Neural progenitor cell (in vitro differentiated cells): ENCODE results near the gene SCLT1. TPM values are rescaled to one million over a fixed set of nuclear protein-coding genes. Genes with fewer than 3 reads are reported as not detected.

Source experiments
- DNase-seq: peaks from one replicate; pipeline ENCODE4 v3.0.0-alpha.2; 2016; ENCODE audit warnings: low spot score
- H2AFZ ChIP-seq: fragments of 200-600 bp; sonication (generic); replicated peaks from 2 replicates; pipeline ENCODE4 v1.6.1; 2016; ENCODE audit warnings: antibody characterized with exemption
- H3F3A ChIP-seq: fragments of 200-600 bp; sonication (generic); 2 replicates; pipeline ENCODE4 v1.6.1; 2016; ENCODE audit warnings: antibody characterized with exemption, low read depth
- H3K27ac ChIP-seq: fragments of 200-600 bp; sonication (generic); 2 replicates; pipeline ENCODE4 v1.5.1; 2016; ENCODE audit warnings: mild to moderate bottlenecking
- H3K27me3 ChIP-seq: fragments of 200-600 bp; sonication (generic); 2 replicates; pipeline ENCODE4 v1.6.1; 2016; ENCODE audit warnings: mild to moderate bottlenecking, moderate library complexity
- H3K36me3 ChIP-seq: fragments of 200-600 bp; sonication (generic); 2 replicates; pipeline ENCODE4 v1.5.1; 2016
- H3K4me1 ChIP-seq: fragments of 200-600 bp; sonication (generic); 2 replicates; pipeline ENCODE4 v1.6.1; 2016; ENCODE audit warnings: mixed run types
- H3K4me2 ChIP-seq: fragments of 200-600 bp; sonication (generic); 2 replicates; pipeline ENCODE4 v1.6.1; 2016
- H3K4me3 ChIP-seq: fragments of 200-600 bp; sonication (generic); 2 replicates; pipeline ENCODE4 v1.5.1; 2016
- H3K79me2 ChIP-seq: fragments of 200-600 bp; sonication (generic); 2 replicates; pipeline ENCODE4 v1.6.1; 2016; ENCODE audit warnings: low read depth
- H3K9ac ChIP-seq: fragments of 200-600 bp; sonication (generic); 2 replicates; pipeline ENCODE4 v1.6.1; 2016
- H3K9me3 ChIP-seq: fragments of 200-600 bp; sonication (generic); 2 replicates; pipeline ENCODE4 v1.5.1; 2016; ENCODE audit warnings: low read depth
- H4K20me1 ChIP-seq: fragments of 200-600 bp; sonication (generic); 2 replicates; pipeline ENCODE4 v1.6.1; 2016; ENCODE audit warnings: low read depth
- H3K27ac Mint-ChIP-seq: 3 replicates; pipeline ENCODE4 v1.8.0; 2021; ENCODE audit warnings: mixed read lengths
- H3K27me3 Mint-ChIP-seq: 2 replicates; pipeline ENCODE4 v1.8.0; 2022; ENCODE audit warnings: low read depth, mild to moderate bottlenecking, inconsistent platforms, moderate library complexity, mixed read lengths; ENCODE audit not compliant: insufficient read depth
- H3K36me3 Mint-ChIP-seq: 3 replicates; pipeline ENCODE4 v1.8.0; 2021; ENCODE audit warnings: mixed read lengths
- H3K4me1 Mint-ChIP-seq: 3 replicates; pipeline ENCODE4 v1.8.0; 2021; ENCODE audit warnings: mixed read lengths
- H3K4me3 Mint-ChIP-seq: 3 replicates; pipeline ENCODE4 v1.8.0; 2021; ENCODE audit warnings: mild to moderate bottlenecking, moderate library complexity, mixed read lengths
- H3K9me3 Mint-ChIP-seq: 3 replicates; pipeline ENCODE4 v1.8.0; 2020; ENCODE audit warnings: mixed read lengths
- EZH2 ChIP-seq: fragments of 200-600 bp; sonication (generic); IDR thresholded peaks from 2 replicates; pipeline ENCODE4 v1.6.1; 2017; ENCODE audit warnings: antibody characterized with exemption, mild to moderate bottlenecking, moderate library complexity
- EZH2phosphoT487 ChIP-seq: fragments of 200-600 bp; sonication (generic); IDR thresholded peaks from 2 replicates; pipeline ENCODE4 v1.6.1; 2017; ENCODE audit warnings: antibody characterized with exemption
- total RNA-seq: library from RNA; depleted of rRNA; stranded (reverse); fragments of >200 nt; gene quantifications from 2 replicates; pipeline ENCODE4 v1.2.3, GENCODE V29; 2015; ENCODE audit warnings: low replicate concordance
- TF ChIP-seq, protein P1 (sequence below): fragments of 200-600 bp; sonication (generic); IDR thresholded peaks from 2 replicates; pipeline ENCODE4 v1.5.1; 2017; ENCODE audit warnings: antibody characterized with exemption, mild to moderate bottlenecking

SCLT1 gene
- total RNA-seq, 1 donor from 2014 or later, result 30.0 TPM

DNA sequence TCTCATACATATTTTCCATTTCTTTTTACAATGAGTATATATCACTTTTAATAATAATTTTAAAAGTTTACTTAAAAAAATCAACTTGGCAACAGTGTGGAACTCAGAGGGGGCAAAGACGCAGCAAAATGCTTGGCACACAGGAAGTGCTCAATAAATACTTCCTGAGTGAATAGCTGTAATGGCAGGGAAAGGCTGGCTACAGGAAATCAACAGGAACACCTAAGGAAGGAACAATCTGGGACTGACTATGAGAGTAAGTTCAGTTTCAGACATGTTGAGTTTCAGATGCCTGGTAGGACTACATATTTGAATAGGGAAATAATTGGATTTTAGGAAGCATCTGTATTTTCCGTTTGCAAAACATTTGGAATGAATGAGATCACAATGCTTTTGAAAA is 137.6 kb downstream of the SCLT1 start:
- TF ChIP-seq, protein P1, sequence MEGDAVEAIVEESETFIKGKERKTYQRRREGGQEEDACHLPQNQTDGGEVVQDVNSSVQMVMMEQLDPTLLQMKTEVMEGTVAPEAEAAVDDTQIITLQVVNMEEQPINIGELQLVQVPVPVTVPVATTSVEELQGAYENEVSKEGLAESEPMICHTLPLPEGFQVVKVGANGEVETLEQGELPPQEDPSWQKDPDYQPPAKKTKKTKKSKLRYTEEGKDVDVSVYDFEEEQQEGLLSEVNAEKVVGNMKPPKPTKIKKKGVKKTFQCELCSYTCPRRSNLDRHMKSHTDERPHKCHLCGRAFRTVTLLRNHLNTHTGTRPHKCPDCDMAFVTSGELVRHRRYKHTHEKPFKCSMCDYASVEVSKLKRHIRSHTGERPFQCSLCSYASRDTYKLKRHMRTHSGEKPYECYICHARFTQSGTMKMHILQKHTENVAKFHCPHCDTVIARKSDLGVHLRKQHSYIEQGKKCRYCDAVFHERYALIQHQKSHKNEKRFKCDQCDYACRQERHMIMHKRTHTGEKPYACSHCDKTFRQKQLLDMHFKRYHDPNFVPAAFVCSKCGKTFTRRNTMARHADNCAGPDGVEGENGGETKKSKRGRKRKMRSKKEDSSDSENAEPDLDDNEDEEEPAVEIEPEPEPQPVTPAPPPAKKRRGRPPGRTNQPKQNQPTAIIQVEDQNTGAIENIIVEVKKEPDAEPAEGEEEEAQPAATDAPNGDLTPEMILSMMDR, result no peak
- TF ChIP-seq EZH2 (no peak), EZH2phosphoT487 (no peak)
- Histone ChIP-seq H3K36me3 (no peaks in the 10 kb centered on the region), H3K27me3 (no peaks in the 10 kb centered on the region), H3K4me1 (no peaks in the 10 kb centered on the region), H3F3A (no peaks in the 10 kb centered on the region), H3K79me2 (no peaks in the 10 kb centered on the region), H3K9ac (no peak overlapping the region), H4K20me1 (no peaks in the 10 kb centered on the region), H2AFZ (no peak overlapping the region), H3K9me3 (no peaks in the 10 kb centered on the region), H3K27ac (no peak overlapping the region), H3K4me3 (no peak overlapping the region), H3K4me2 (no peak overlapping the region)
- H3K9me3 Mint-ChIP-seq, result no peaks in the 10 kb centered on the region
- no peak for DNase-seq
- no peaks in the 10 kb centered on the region for H3K4me1 Mint-ChIP-seq
- no peak overlapping the region for H3K4me3 Mint-ChIP-seq
- no peaks in the 10 kb centered on the region for H3K36me3 Mint-ChIP-seq
- no peaks in the 10 kb centered on the region for H3K27me3 Mint-ChIP-seq
- no peak overlapping the region for H3K27ac Mint-ChIP-seq

DNA sequence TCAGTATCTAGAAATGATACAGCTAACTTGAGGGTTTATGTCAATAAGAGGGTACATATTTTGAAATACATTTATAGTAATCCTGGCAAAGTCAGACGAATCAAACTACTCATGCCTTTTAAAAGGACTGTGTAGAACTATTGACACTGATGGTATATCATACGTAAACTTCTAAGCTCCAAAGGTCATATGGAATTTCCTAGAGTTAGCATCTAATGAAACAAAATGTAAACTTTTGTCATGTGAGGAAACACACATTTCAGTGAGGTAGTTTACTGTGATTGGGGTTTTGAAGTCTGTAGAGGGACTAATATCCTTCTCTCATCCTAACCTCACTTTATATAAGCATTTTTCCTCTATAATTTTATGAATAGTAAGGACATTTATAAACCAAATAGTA is 138.4 kb downstream of the SCLT1 start:
- Histone ChIP-seq H3K4me2 (no peak overlapping the region), H3F3A (no peaks in the 10 kb centered on the region), H3K9me3 (no peaks in the 10 kb centered on the region), H3K36me3 (peaks cover 4% of the 10 kb centered on the region), H3K27ac (no peak overlapping the region), H3K27me3 (no peaks in the 10 kb centered on the region), H4K20me1 (no peaks in the 10 kb centered on the region), H2AFZ (no peak overlapping the region), H3K79me2 (no peaks in the 10 kb centered on the region), H3K4me1 (no peaks in the 10 kb centered on the region), H3K9ac (no peak overlapping the region), H3K4me3 (no peak overlapping the region)
- Mint-ChIP-seq H3K4me1 (no peaks in the 10 kb centered on the region), H3K9me3 (no peaks in the 10 kb centered on the region), H3K27ac (no peak overlapping the region), H3K4me3 (no peak overlapping the region), H3K36me3 (no peaks in the 10 kb centered on the region), H3K27me3 (no peaks in the 10 kb centered on the region)
- TF ChIP-seq, protein P1, result no peak
- no peak for TF ChIP-seq EZH2phosphoT487
- no peak for TF ChIP-seq EZH2
- no peak for DNase-seq

DNA sequence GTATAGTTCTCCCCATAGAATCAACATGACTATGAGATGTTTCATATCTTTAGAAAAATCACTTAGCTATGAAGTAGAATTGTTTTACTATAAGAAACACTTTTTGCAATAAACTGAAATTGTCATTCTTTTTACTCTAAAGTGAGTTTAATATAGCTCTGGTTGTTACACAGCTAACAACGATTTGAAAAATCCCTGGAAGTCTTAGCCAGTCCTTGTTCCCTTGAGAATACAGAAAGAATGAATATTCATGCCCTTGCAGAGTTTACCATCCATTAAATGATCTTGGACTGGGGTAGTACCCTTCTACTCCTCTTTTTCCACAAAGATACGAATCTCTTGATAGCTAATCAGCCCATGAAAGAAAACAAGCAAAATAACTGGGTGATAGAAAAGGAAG is 142.0 kb downstream of the SCLT1 start:
- Histone ChIP-seq H3K79me2 (no peaks in the 10 kb centered on the region), H3K27ac (no peak overlapping the region), H3K9me3 (no peaks in the 10 kb centered on the region), H3K4me2 (no peak overlapping the region), H2AFZ (no peak overlapping the region), H4K20me1 (no peaks in the 10 kb centered on the region), H3K4me3 (no peak overlapping the region), H3F3A (no peaks in the 10 kb centered on the region), H3K27me3 (no peaks in the 10 kb centered on the region), H3K9ac (no peak overlapping the region), H3K36me3 (peaks cover 6% of the 10 kb centered on the region), H3K4me1 (no peaks in the 10 kb centered on the region)
- no peaks in the 10 kb centered on the region for H3K4me1 Mint-ChIP-seq
- peaks cover 7% of the 10 kb centered on the region for H3K36me3 Mint-ChIP-seq
- no peak overlapping the region for H3K4me3 Mint-ChIP-seq
- H3K9me3 Mint-ChIP-seq, result no peaks in the 10 kb centered on the region
- DNase-seq, result no peak
- H3K27ac Mint-ChIP-seq, result no peak overlapping the region
- TF ChIP-seq, protein P1, result no peak
- TF ChIP-seq EZH2, result no peak
- TF ChIP-seq EZH2phosphoT487, result no peak
- H3K27me3 Mint-ChIP-seq, result no peaks in the 10 kb centered on the region

DNA sequence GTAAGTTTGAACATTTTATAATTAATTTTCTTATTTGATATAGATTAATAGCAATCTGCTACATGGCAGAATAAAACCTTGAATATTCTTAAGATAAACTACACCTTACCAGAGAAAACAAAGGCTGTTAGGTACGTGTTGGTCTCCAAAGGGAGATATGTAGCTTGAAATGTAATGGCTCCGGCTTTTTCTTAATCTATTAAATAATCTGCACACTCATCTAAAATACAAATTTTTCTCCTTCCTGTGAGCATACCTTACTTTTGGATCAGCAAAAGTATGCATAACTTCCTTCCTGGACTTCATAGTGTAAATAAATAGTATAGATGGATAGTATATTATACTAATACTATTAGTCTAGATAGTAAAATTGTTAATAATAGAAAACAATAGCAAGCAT is 142.5 kb downstream of the SCLT1 start:
- Histone ChIP-seq H4K20me1 (no peaks in the 10 kb centered on the region), H3K27me3 (no peaks in the 10 kb centered on the region), H3K79me2 (no peaks in the 10 kb centered on the region), H3K4me3 (no peak overlapping the region), H3K27ac (no peak overlapping the region), H3F3A (no peaks in the 10 kb centered on the region), H2AFZ (no peak overlapping the region), H3K4me2 (no peak overlapping the region), H3K9ac (no peak overlapping the region), H3K36me3 (peaks cover 6% of the 10 kb centered on the region), H3K4me1 (no peaks in the 10 kb centered on the region), H3K9me3 (no peaks in the 10 kb centered on the region)
- H3K4me1 Mint-ChIP-seq, result no peaks in the 10 kb centered on the region
- peaks cover 9% of the 10 kb centered on the region for H3K36me3 Mint-ChIP-seq
- DNase-seq, result no peak
- H3K27ac Mint-ChIP-seq, result no peak overlapping the region
- H3K4me3 Mint-ChIP-seq, result no peak overlapping the region
- H3K27me3 Mint-ChIP-seq, result no peaks in the 10 kb centered on the region
- TF ChIP-seq EZH2 (no peak), EZH2phosphoT487 (no peak)
- TF ChIP-seq, protein P1, result no peak
- H3K9me3 Mint-ChIP-seq, result no peaks in the 10 kb centered on the region
